Hepatocyte (in vitro differentiated cells): ENCODE measurements around the gene REV3L. TPM values are rescaled to one million over a fixed set of nuclear protein-coding genes. Genes with fewer than 3 reads are reported as not detected.

Experiments used
- DNase-seq: peaks from one replicate; pipeline ENCODE4 v3.0.0-alpha.2; 2016; ENCODE audit warnings: low spot score
- H2AFZ ChIP-seq: fragments of 200-600 bp; sonication (generic); 2 replicates; pipeline ENCODE4 v1.6.0; 2016; ENCODE audit warnings: antibody characterized with exemption, mild to moderate bottlenecking
- H3K27ac ChIP-seq: fragments of 200-600 bp; sonication (generic); 2 replicates; pipeline ENCODE4 v1.5.1; 2016; ENCODE audit warnings: mild to moderate bottlenecking
- H3K27me3 ChIP-seq: fragments of 200-600 bp; sonication (generic); 2 replicates; pipeline ENCODE4 v1.6.1; 2016
- H3K36me3 ChIP-seq: fragments of 200-600 bp; sonication (generic); replicated peaks from 2 replicates; pipeline ENCODE4 v1.5.1; 2016; ENCODE audit warnings: low read depth; ENCODE audit not compliant: insufficient read depth
- H3K4me1 ChIP-seq: fragments of 200-600 bp; sonication (generic); 2 replicates; pipeline ENCODE4 v1.5.1; 2016; ENCODE audit warnings: mild to moderate bottlenecking, moderate library complexity; ENCODE audit not compliant: insufficient read depth
- H3K4me2 ChIP-seq: fragments of 200-600 bp; sonication (generic); 2 replicates; pipeline ENCODE4 v1.6.0; 2016
- H3K4me3 ChIP-seq: fragments of 200-600 bp; sonication (generic); 2 replicates; pipeline ENCODE4 v1.5.1; 2016; ENCODE audit warnings: mild to moderate bottlenecking
- H3K79me2 ChIP-seq: fragments of 200-600 bp; sonication (generic); 2 replicates; pipeline ENCODE4 v1.6.0; 2017; ENCODE audit warnings: mild to moderate bottlenecking
- H3K9me2 ChIP-seq: fragments of 200-600 bp; sonication (generic); replicated peaks from 2 replicates; pipeline ENCODE4 v1.6.0; 2017; ENCODE audit warnings: mild to moderate bottlenecking; ENCODE audit not compliant: insufficient read depth
- H3K9me3 ChIP-seq: fragments of 200-600 bp; sonication (generic); 2 replicates; pipeline ENCODE4 v1.5.1; 2016; ENCODE audit warnings: low read depth, mild to moderate bottlenecking
- H4K20me1 ChIP-seq: fragments of 200-600 bp; sonication (generic); 2 replicates; pipeline ENCODE4 v1.6.0; 2016; ENCODE audit warnings: mild to moderate bottlenecking; ENCODE audit not compliant: insufficient read depth, poor library complexity, severe bottlenecking
- EZH2 ChIP-seq: fragments of 200-600 bp; sonication (generic); IDR thresholded peaks from 2 replicates; pipeline ENCODE4 v1.6.1; 2016; ENCODE audit warnings: antibody characterized with exemption, mild to moderate bottlenecking, borderline replicate concordance
- EZH2phosphoT487 ChIP-seq: fragments of 200-600 bp; sonication (generic); IDR thresholded peaks from one replicate; pipeline ENCODE4 v1.6.1; 2018; ENCODE audit warnings: antibody characterized with exemption, mild to moderate bottlenecking, low read depth, moderate library complexity; ENCODE audit not compliant: unreplicated experiment, severe bottlenecking
- WGBS: methylation state at CpG from one replicate; pipeline ENCODE4 v1.1.6; 2016; ENCODE audit warnings: low lambda C conversion rate; ENCODE audit errors: missing lambda C conversion rate; 5-methylcytosine and 5-hydroxymethylcytosine counted together
- polyA plus RNA-seq: library from polyadenylated mRNA; unstranded; fragments of >200 nt; fragmentation: Nextera tagmentation; extraction: Ambion mirVana; gene quantifications from 2 replicates; pipeline ENCODE4 v1.2.1, GENCODE V29; 2016
- total RNA-seq: library from RNA; depleted of rRNA; stranded (reverse); fragments of >200 nt; gene quantifications from 2 replicates; pipeline ENCODE4 v1.2.3, GENCODE V29; 2014
- TF ChIP-seq, protein P1 (sequence below): fragments of 200-600 bp; sonication (generic); IDR thresholded peaks from 2 replicates; pipeline ENCODE4 v1.5.1; 2016; ENCODE audit warnings: antibody characterized with exemption, mild to moderate bottlenecking; ENCODE audit not compliant: poor library complexity

The REV3L gene
- total and polyA plus RNA-seq, 2 experiments from 2014 or later: 17.6 to 29.4 TPM

DNA sequence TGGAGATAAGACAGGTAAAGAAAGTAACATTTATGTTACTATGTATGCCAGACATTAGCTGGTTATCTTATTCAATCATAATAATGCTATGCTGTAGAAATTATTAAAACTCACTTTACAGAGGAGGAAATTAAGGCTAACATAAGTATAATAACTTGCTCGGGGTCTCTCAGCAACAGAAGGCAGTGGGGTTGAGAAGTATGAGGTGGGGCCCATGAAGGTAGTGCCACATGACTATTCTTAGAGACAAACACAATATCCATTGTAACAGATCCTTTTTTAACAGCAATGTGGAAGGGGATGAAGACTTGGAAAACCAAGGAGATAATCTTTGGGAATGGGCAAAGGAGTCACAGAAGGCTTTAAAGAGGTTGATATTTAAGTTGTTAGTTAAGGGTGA, 11.5 kb downstream of the REV3L start:
- no peaks in the 10 kb centered on the region for H3K27me3 ChIP-seq
- H3K27ac ChIP-seq: no peak overlapping the region
- WGBS: 36% methylated on average over 1 of the region's 1 CpG
- H3K36me3 ChIP-seq: no peaks in the 10 kb centered on the region
- no peak overlapping the region for H3K4me3 ChIP-seq
- no peak for DNase-seq
- peaks cover 22% of the 10 kb centered on the region for H4K20me1 ChIP-seq
- H3K4me1 ChIP-seq: peaks cover 7% of the 10 kb centered on the region
- TF ChIP-seq EZH2phosphoT487: no peak
- TF ChIP-seq, protein P1, sequence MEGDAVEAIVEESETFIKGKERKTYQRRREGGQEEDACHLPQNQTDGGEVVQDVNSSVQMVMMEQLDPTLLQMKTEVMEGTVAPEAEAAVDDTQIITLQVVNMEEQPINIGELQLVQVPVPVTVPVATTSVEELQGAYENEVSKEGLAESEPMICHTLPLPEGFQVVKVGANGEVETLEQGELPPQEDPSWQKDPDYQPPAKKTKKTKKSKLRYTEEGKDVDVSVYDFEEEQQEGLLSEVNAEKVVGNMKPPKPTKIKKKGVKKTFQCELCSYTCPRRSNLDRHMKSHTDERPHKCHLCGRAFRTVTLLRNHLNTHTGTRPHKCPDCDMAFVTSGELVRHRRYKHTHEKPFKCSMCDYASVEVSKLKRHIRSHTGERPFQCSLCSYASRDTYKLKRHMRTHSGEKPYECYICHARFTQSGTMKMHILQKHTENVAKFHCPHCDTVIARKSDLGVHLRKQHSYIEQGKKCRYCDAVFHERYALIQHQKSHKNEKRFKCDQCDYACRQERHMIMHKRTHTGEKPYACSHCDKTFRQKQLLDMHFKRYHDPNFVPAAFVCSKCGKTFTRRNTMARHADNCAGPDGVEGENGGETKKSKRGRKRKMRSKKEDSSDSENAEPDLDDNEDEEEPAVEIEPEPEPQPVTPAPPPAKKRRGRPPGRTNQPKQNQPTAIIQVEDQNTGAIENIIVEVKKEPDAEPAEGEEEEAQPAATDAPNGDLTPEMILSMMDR: no peak
- no peak for TF ChIP-seq EZH2
- no peaks in the 10 kb centered on the region for H3K9me3 ChIP-seq
- no peak overlapping the region for H3K4me2 ChIP-seq
- H3K9me2 ChIP-seq: no peaks in the 10 kb centered on the region
- H2AFZ ChIP-seq: no peak overlapping the region
- peaks cover 97% of the 10 kb centered on the region for H3K79me2 ChIP-seq

- Histone ChIP-seq H3K27ac (no peak overlapping the region), H3K79me2 (peaks cover 97% of the 10 kb centered on the region), H2AFZ (no peak overlapping the region), H3K4me3 (no peak overlapping the region), H4K20me1 (peaks cover 19% of the 10 kb centered on the region), H3K9me3 (no peaks in the 10 kb centered on the region), H3K27me3 (no peaks in the 10 kb centered on the region), H3K9me2 (no peaks in the 10 kb centered on the region), H3K4me2 (no peak overlapping the region), H3K4me1 (peaks cover 7% of the 10 kb centered on the region), H3K36me3 (no peaks in the 10 kb centered on the region)
- 79% methylated on average over 2 of the region's 2 CpGs for WGBS
- TF ChIP-seq EZH2phosphoT487 (no peak), EZH2 (no peak)
- TF ChIP-seq, protein P1: no peak
- DNase-seq: no peak
These were observed 12.0 kb downstream of the REV3L start for GRCh38 chr6:111470991-111471390.

DNA sequence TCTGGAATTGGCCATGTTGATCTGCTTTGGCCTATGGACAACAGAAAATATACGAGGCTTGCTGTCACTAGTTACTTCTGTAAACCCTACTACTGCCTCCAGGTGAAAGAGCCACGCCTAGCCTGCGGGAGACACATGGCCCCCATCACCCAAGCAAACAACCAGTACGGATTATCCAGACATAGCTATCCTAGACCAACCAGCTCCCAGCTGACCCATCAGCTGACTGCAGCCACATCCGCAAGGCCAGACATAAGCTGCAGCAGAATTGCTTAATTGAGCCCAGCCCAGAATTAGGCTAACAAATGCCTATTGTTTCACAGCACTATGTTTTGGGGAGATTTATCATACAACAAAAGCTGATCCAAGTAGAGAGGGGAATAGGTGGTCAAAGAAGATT, 13.5 kb downstream of the REV3L start:
- no peaks in the 10 kb centered on the region for H3K9me3 ChIP-seq
- no peaks in the 10 kb centered on the region for H3K36me3 ChIP-seq
- H2AFZ ChIP-seq: no peak overlapping the region
- H3K4me2 ChIP-seq: no peak overlapping the region
- H3K79me2 ChIP-seq: peaks cover 96% of the 10 kb centered on the region
- H3K4me3 ChIP-seq: no peak overlapping the region
- H3K4me1 ChIP-seq: peaks cover 7% of the 10 kb centered on the region
- peaks cover 9% of the 10 kb centered on the region for H4K20me1 ChIP-seq
- H3K27me3 ChIP-seq: no peaks in the 10 kb centered on the region
- H3K9me2 ChIP-seq: no peaks in the 10 kb centered on the region
- WGBS: 96% methylated on average over 5 of the region's 5 CpGs
- TF ChIP-seq, protein P1: no peak
- no peak for TF ChIP-seq EZH2phosphoT487
- TF ChIP-seq EZH2: no peak
- H3K27ac ChIP-seq: no peak overlapping the region
- DNase-seq: no peak

GRCh38 chr6:111468329-111469012, 14.5 kb downstream of the REV3L start:
- H2AFZ ChIP-seq: no peak overlapping the region
- TF ChIP-seq EZH2: no peak
- no peak overlapping the region for H3K4me2 ChIP-seq
- no peak for DNase-seq
- WGBS: 83% methylated on average over 5 of the region's 5 CpGs
- H3K27ac ChIP-seq: no peak overlapping the region
- H3K36me3 ChIP-seq: no peaks in the 10 kb centered on the region
- H3K79me2 ChIP-seq: peaks cover 92% of the 10 kb centered on the region
- H3K9me2 ChIP-seq: no peaks in the 10 kb centered on the region
- H3K27me3 ChIP-seq: no peaks in the 10 kb centered on the region
- no peaks in the 10 kb centered on the region for H4K20me1 ChIP-seq
- H3K9me3 ChIP-seq: no peaks in the 10 kb centered on the region
- H3K4me3 ChIP-seq: no peak overlapping the region
- H3K4me1 ChIP-seq: peaks cover 7% of the 10 kb centered on the region
